Measurements from ENCODE around the gene NFE2L2. TPM values are rescaled to one million over a fixed set of nuclear protein-coding genes. Genes with fewer than 3 reads are reported as not detected.
"Not testable (repeated sequence)": the region's sequence is repeated elsewhere in the genome, so short reads cannot be mapped to it uniquely, and the experiment has no call there.

The NFE2L2 gene
- polyA plus RNA-seq, 6 donors from 2014 or later, result 45.9 to 60.4 (median 54.7) TPM

DNA sequence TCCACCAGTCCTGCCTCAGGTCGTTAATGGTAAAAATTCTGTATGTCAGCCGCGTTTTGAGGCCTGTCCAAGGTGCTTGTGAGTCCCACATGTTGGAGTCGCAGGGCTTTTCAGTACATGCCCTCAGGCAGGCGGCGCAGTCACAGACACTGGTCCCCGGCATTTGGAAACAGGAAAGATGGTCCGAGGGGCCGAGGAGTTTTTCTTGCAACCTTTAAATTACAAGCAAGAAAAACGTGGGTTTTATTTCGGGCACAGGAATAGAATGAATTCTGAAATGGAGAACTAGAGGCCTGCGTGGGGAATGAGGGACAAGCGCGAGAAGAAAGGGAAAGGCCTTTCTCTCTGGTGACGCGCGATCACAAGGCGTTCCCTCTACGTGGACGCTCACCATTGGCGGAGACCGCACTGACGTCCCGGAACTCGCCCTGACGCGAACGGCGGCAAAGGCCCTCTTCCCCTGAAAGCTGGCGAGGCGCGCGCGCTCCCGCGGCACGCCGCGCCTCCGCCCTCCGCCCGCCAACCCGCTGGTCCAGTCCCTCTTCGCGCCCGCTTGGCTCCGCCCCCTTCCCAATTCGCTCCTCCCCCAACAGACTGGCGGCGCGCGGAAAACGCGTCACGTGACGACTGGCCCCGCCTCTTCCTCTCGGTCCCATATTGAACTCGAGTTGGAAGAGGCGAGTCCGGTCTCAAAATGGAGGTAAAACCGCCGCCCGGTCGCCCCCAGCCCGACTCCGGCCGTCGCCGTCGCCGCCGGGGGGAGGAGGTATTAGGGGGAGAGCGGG lies 52.2 kb downstream of the NFE2L2 start, which contains the start of gene HNRNPA3:
Gene HNRNPA3 (plus strand): TSS at position 689 of the 785 bp plus-strand sequence. CDS start 6 bp downstream, at position 695.
- ATAC-seq (ENCODE audit: low read depth in 2 of 2), result peak; percentile 79
- peak within 1 kb of the TSS; percentile 91 to 99 (median 96) for H3K4me3 Mint-ChIP-seq
- H3K9me3 Mint-ChIP-seq, result peaks cover 0 to 3% (median 0%) of the 10 kb centered on the region in 7 donors
- no peaks in the 10 kb centered on the region for H3K27me3 Mint-ChIP-seq
- H3K36me3 Mint-ChIP-seq, result peaks cover 9 to 19% of the 10 kb centered on the region in 2 donors
- peak; percentile 100 for DNase-seq
- peak within 1 kb of the TSS; percentile 99 to 100 (median 100) for H3K27ac Mint-ChIP-seq
- H3K4me1 Mint-ChIP-seq, result peaks cover 20 to 47% (median 24%) of the 10 kb centered on the region in 3 donors

DNA sequence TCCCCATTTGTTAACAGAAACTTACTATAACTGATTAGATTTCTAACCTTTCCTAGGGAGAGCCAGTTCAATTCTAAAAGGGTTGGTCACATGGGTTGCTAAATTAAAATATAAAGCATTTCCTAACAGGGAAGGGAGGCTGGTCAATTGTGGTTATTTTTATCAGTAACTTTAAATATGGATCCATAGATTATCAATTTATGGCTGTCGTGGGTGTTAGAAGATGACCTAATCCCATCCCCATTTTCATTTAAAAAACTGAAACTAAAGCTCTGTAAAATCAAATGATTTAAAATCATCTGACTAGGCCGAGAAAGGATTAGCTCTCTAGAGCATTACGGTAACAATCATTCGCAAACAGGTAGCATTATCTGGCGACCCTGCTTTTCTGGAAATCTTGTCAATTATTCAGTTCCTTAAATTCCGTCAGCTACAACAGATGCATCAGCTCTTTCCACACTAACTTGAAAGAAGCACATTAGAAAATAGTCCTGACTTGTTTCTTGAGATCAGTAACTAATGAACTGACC lies 52.9 kb downstream of the NFE2L2 start:
- H3K9me3 Mint-ChIP-seq, result peaks cover 0 to 3% (median 0%) of the 10 kb centered on the region in 7 donors
- peaks cover 8 to 14% of the 10 kb centered on the region in 2 donors for H3K36me3 Mint-ChIP-seq
- H3K4me3 Mint-ChIP-seq, result peak overlapping the region; percentile 91 to 99 (median 96)
- peak overlapping the region; percentile 99 to 100 (median 100) for H3K27ac Mint-ChIP-seq
- no peak for DNase-seq
- peak; percentile 2 to 4 for ATAC-seq (ENCODE audit: low read depth in 2 of 2)
- H3K27me3 Mint-ChIP-seq, result no peaks in the 10 kb centered on the region
- peaks cover 18 to 45% (median 19%) of the 10 kb centered on the region in 3 donors for H3K4me1 Mint-ChIP-seq

DNA sequence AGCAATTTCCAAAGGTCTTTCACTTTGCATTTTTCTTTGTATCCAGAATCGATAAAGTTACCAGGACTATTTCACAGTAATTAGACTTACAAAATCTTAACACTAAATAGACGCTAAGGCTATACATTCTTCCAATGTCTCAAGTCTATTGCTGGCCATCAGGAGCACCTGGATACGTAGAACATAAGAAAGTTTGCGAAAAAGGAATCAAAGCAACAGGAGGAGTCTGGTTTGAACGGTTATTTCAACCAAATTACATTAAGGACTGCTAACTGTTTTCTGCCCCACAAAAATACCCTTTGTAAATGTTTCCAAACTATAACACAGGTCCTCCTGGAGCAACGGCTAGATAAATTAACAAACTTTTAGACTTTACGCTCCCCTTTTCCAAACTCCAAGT lies 53.4 kb downstream of the NFE2L2 start:
- Mint-ChIP-seq H3K27ac (peak overlapping the region; percentile 99 to 100 (median 100)), H3K36me3 (peaks cover 3 to 9% of the 10 kb centered on the region in 2 donors), H3K9me3 (peaks cover 0 to 3% (median 0%) of the 10 kb centered on the region in 7 donors), H3K4me3 (peak overlapping the region in 7 of 8 donors; percentile 9 to 97 (median 95)), H3K27me3 (no peaks in the 10 kb centered on the region), H3K4me1 (peaks cover 13 to 40% (median 17%) of the 10 kb centered on the region in 3 donors)
- ATAC-seq (ENCODE audit: low read depth in 2 of 2), result no peak
- DNase-seq, result no peak

DNA sequence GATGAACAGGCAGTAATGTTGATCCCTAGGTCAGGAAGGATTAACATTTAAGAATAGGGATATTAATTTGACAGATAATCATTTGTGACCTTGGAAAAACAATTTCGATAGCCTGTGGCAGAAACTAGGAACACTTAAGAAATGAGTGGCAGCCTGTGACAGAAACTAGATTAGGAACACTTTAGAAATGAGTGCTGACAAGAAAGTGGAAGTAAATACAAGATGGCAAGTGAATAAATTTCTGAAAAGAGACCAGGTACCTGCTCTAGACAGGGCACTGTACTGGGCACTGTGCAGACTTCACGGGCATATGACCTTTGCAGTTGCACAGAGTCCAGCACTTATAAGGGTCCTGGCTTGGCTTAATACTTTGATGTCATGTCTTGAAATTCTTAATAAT lies 57.4 kb downstream of the NFE2L2 start:
- Mint-ChIP-seq H3K36me3 (no peaks in the 10 kb centered on the region), H3K4me1 (peaks cover 0 to 11% (median 10%) of the 10 kb centered on the region in 3 donors), H3K27me3 (no peaks in the 10 kb centered on the region), H3K4me3 (peak overlapping the region in 1 of 8 donors; percentile 11), H3K27ac (peak overlapping the region in 1 of 6 donors; percentile 12), H3K9me3 (no peaks in the 10 kb centered on the region)
- DNase-seq (no peak), ATAC-seq (ENCODE audit: low read depth in 2 of 2) (no peak)

DNA sequence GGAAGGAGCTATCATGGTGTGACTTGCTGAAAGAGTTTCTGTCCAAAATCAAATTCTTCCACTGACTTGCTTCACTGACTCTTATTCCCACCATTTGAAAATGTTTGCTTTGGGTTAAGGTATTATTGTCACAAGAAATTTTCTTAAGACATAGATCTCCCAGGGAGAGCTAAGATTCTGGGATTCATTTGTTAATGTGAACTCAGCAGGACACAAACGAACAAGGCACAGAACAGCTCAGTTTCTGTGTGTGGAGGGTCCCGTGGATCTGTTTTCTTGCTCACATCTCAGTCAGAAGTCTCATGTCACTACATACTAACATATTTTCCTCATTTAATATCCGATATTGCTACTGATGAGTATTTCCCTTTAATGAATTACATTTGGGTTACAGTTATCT lies 60.1 kb downstream of the NFE2L2 start:
- DNase-seq (no peak), ATAC-seq (ENCODE audit: low read depth in 2 of 2) (no peak)
- Mint-ChIP-seq H3K27me3 (no peaks in the 10 kb centered on the region), H3K27ac (peak overlapping the region in 1 of 6 donors; percentile 44), H3K36me3 (no peaks in the 10 kb centered on the region), H3K9me3 (no peaks in the 10 kb centered on the region), H3K4me1 (peaks cover 0 to 4% (median 0%) of the 10 kb centered on the region in 3 donors), H3K4me3 (no peak overlapping the region)

DNA sequence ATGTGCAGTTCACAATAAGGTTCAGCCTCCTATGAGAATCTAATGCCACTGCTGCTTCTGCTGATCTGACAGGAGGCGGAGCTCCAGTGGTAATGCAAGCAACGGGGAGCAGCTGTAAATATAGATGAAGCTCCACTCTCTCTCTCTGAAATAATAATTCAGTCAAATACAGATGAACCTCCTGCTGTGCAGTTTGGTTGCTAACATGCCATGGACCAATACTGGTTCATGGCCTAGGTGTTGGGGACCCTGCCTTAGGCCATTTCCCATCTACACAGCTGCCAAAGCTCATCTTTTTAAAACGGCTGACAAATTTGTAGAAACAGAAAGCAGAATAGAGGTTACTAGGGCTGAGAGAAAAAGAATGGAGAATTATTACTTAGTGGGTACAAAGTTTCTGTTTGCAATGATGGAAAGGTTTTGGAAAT lies 62.6 kb downstream of the NFE2L2 start:
- DNase-seq, result no peak
- Mint-ChIP-seq H3K36me3 (no peaks in the 10 kb centered on the region), H3K27ac (no peak overlapping the region), H3K4me3 (no peak overlapping the region), H3K9me3 (no peaks in the 10 kb centered on the region), H3K4me1 (peaks cover 0 to 4% (median 0%) of the 10 kb centered on the region in 3 donors), H3K27me3 (no peaks in the 10 kb centered on the region)
- no peak for ATAC-seq (ENCODE audit: low read depth in 2 of 2)

DNA sequence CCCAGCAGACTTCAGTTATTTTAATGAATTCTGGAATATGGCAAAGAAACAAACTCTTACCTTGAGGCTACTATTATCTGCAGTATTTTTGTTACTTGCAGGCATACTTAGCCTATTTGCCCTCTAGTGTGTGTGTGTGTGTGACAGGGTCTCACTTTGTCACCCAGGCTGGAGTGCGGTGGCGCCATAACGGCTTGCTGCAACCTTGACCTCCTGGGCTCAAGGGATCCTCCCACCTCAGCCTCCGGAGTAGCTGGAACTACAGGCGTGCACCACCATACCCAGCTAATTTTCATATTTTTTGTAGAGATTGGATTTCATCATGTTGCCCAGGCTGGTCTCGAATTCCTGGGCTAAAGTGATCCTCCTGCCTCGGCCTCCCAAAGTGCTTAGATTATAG lies 64.1 kb downstream of the NFE2L2 start:
- H3K4me3 Mint-ChIP-seq; H3K27ac Mint-ChIP-seq; DNase-seq; H3K9me3 Mint-ChIP-seq; H3K27me3 Mint-ChIP-seq; ATAC-seq (ENCODE audit: low read depth in 2 of 2); H3K4me1 Mint-ChIP-seq; H3K36me3 Mint-ChIP-seq: not testable (repeated sequence)

DNA sequence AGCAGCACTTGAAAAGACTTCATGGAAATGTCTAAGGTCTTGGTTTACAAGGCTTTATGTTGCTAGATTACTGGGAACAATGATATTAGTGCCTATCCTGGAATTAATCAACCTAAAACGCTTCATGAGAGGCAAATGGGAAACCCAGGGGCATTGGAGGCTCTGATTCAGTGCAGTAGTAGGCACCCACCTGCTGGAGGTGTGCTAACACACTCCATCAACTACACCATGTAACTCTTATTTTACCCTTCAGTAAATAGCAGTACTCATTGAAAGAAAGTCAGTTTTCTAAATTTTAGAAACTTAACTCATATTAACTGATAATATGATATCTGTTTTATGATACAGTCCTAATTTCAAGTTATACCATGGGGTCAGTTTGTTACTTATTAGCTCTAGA lies 69.3 kb downstream of the NFE2L2 start:
- H3K9me3 Mint-ChIP-seq, result no peaks in the 10 kb centered on the region
- no peak overlapping the region for H3K4me3 Mint-ChIP-seq
- no peaks in the 10 kb centered on the region for H3K27me3 Mint-ChIP-seq
- no peaks in the 10 kb centered on the region for H3K4me1 Mint-ChIP-seq
- no peaks in the 10 kb centered on the region for H3K36me3 Mint-ChIP-seq
- H3K27ac Mint-ChIP-seq, result peak overlapping the region in 1 of 6 donors; percentile 6
- DNase-seq (no peak), ATAC-seq (ENCODE audit: low read depth in 2 of 2) (no peak)

DNA sequence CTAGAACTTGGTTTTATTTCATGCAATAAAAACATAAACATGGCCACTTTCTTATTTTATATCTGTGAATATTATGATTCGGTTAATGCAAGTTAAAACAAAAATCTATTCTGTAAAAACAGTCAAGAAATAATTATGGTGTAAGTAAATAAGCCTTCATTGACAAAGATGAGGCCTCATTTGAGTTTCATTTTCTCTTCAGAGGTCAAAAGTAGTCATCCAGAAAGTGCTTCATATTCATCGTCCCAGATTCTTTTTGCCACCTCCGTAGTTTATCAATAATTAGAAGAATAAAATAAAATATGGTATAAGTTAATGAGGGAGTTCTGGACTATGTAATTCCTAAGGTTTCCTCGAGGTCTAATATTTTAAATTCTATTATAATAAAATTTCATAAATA lies 71.3 kb downstream of the NFE2L2 start:
- Mint-ChIP-seq H3K4me1 (no peaks in the 10 kb centered on the region), H3K36me3 (no peaks in the 10 kb centered on the region)

DNA sequence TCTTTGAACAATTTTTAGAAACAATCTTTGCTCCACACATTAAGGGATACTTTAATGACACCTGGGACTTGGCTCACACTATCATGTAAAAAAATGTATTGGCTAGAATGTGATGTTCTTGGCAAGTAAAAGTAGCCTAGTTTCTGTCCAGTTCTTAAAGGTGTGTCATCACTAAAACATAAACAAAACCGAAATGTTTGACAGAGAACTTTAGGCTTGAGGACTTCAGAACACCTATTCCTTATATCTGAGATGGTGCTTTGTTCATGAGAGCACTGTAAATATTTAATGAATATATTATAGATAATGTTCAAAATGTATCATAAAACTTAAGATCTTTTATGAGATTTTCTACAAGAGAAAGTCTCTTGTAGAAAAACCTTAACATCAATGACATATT lies 71.7 kb downstream of the NFE2L2 start:
- Mint-ChIP-seq H3K27me3 (no peaks in the 10 kb centered on the region), H3K9me3 (no peaks in the 10 kb centered on the region), H3K4me3 (no peak overlapping the region), H3K27ac (no peak overlapping the region), H3K4me1 (no peaks in the 10 kb centered on the region), H3K36me3 (no peaks in the 10 kb centered on the region)
- ATAC-seq (ENCODE audit: low read depth in 2 of 2) (no peak), DNase-seq (no peak)

More for the DNA sequence above, 71.3 kb downstream of the NFE2L2 start:
- no peak for DNase-seq
- H3K9me3 Mint-ChIP-seq, result no peaks in the 10 kb centered on the region
- ATAC-seq (ENCODE audit: low read depth in 2 of 2), result no peak
- no peaks in the 10 kb centered on the region for H3K27me3 Mint-ChIP-seq
- no peak overlapping the region for H3K4me3 Mint-ChIP-seq
- no peak overlapping the region for H3K27ac Mint-ChIP-seq

DNA sequence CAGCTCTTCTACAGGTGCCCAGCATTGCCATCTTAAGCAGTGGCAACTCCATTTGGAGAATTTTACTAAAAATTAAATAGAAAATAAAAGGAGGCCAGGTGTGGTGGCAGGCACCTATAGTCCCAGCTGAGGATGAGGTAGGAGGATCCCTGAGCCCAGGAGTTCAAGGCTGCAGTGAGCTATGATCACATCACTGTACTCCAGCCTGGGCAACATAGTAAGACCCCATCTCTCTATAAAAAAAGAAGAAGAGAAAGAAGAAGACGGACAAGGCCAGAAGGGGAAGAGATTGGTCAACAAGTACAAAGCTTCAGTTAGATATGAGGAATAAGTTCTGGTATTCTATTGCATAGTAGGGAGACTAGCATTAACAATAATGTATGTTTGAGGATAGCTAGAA lies 73.6 kb downstream of the NFE2L2 start:
- Mint-ChIP-seq H3K36me3 (no peaks in the 10 kb centered on the region), H3K27ac (no peak overlapping the region), H3K4me1 (no peaks in the 10 kb centered on the region), H3K9me3 (no peaks in the 10 kb centered on the region), H3K4me3 (no peak overlapping the region), H3K27me3 (no peaks in the 10 kb centered on the region)
- DNase-seq (no peak), ATAC-seq (ENCODE audit: low read depth in 2 of 2) (no peak)

DNA sequence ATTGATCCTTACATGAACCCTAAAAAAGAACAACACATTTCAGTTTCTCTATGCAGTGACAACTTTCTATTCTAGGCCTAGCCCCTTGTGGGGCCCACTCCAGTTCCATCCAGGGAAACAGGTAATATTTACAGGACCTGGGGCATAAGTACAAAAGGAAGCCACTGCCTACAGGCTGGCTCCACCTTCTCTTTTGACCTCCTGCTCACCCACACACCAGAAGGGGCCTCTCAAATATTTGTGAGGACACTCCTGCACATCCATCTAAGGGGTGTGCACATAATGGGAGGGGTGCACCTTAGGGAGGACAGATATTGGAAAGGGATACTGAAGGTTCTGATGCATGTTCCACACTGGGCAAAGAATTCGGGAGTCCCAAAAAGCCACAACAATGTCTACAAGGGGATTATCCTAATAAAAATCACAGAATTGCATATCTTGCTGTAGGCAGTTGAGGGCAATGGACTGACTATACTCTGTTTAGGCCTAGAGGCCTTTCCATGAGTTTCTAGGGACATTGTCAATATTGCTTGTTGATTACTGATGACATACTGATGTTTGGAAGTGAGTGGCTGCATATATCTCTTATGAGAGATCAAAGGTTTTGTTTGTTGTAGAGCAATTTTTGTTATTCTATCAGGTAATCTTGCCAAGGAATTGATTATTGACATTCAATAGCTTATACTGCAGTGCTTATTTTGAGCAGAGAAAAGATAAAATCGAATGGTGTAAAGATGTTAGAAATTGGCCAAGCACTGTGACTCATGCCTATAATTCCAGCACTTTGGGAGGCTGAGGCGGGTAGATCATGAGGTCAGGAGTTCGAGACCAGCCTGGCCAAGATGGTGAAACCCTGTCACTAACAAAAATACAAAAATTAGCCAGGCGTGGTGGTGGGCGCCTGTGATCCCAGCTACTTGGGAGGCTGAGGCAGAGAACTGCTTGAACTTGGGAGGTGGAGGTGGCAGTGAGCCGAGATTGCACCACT lies 75.8 kb downstream of the NFE2L2 start:
- Mint-ChIP-seq H3K27ac (no peak overlapping the region), H3K36me3 (no peaks in the 10 kb centered on the region), H3K4me3 (no peak overlapping the region), H3K4me1 (no peaks in the 10 kb centered on the region), H3K27me3 (no peaks in the 10 kb centered on the region), H3K9me3 (no peaks in the 10 kb centered on the region)
- ATAC-seq (ENCODE audit: low read depth in 2 of 2) (no peak), DNase-seq (no peak)

DNA sequence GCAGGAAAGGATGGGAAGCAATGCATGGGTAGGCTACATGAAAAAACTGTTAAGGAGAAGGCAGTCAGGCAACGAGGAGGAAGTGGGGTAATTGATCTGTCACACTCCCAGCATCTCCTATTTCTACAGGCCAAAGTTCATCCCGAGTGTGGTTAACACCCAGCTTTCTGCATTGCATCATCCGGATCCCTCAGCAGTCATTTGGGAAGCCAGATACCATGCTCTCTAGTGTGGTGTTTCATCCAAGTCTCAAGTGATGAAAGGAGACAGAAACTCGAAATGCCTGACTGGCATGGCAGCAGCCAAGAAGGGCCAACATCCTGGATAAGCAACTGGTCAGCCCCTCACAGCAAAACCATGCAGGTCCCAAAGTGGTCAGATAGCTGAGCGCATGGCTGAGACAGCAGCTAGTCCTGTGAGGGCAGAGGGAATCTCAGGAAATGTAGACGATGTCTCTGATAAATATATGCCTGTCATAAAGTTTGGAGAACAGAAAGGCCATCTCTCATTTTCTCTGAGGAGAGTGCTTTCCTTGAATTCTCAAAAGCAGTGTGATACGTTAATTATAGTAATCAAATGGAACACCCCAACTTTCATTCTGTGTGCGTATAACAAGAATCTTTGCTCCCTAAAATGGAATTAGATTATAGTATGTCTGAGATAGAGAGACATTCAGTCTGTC lies 76.8 kb downstream of the NFE2L2 start:
- no peak for ATAC-seq (ENCODE audit: low read depth in 2 of 2)
- Mint-ChIP-seq H3K36me3 (no peaks in the 10 kb centered on the region), H3K9me3 (no peaks in the 10 kb centered on the region), H3K27ac (no peak overlapping the region), H3K4me3 (no peak overlapping the region), H3K27me3 (no peaks in the 10 kb centered on the region), H3K4me1 (no peaks in the 10 kb centered on the region)
- no peak for DNase-seq
